HL-60/S4 treated with retinoic acid at 250 ng/mL for 4 days and 3 days (cell line): ENCODE data around the gene MCU.

ENCODE experiments used
- in situ Hi-C: fragments of 300-500 bp; cut with MboI; formaldehyde crosslinking; loops from 2 replicates; pipeline ENCODE4 v1.7.0; 2022; ENCODE audit warnings: low sequenced_read_pairs

Gene MCU

DNA sequence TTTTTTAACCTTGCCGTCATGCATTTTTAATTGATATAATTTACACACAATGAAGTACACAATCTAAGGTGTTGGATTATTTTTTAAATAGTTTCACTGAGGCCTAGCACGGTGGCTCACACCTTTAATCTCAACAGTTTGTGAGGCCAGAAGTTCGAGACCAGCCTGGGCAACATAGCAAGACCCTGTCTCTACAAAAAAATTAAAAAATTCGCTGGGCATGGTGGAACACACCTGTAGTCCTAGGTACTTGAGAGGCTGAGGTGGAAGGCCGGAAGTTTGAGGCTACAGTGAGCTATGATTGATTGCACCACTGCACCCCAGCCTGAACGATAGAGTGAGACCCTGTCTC lies 108.8 kb downstream of the MCU start:
- in situ Hi-C loops = no loop called here

DNA sequence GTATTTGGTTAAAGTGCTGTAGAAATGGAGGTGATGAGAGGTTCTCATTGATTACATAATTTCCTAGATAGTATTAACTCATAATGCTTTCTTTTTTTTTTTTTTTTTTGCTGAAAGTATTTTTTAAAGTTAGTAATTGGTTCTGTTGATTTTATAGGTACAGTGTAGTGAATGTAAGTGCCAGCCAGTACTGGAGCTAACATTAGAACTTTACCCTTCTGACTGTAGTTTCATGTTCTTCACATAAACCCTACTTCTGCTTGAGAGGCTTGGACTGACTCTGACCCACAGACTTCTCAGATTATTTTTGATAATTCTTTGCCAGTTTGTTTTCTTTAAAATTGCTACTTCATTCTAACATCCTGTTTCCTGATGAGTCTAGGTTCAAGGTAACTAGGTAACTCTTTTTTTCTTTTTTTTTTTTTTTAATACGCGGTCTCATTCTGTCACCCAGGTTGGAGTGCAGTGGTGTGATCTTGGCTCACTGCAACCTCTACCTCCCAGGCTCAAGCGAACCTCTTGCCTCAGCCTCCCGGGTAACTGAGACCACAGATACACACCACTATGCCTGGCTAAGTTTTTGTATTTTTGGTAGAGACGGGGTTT lies 109.4 kb downstream of the MCU start:
- in situ Hi-C loops = no loop called here

DNA sequence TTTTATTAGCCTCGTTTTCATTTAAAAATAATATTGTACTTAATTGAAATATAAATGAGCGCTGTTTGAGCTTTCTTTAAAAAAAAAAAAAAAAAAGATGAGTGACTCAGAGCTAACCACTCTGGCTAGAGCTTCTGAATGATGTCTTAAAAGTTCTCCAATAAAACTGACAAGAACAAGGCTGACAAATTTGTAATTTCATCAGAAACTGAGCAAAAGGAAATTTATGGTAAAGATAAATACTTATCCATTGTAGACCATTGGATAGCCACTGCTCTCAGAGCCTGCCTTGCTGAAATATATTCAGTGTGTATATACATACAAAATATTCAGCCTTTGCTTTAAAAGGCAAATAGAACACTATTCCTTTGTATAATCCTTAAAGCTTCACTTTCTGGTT lies 110.4 kb downstream of the MCU start:
- in situ Hi-C loops = no loop called here

DNA sequence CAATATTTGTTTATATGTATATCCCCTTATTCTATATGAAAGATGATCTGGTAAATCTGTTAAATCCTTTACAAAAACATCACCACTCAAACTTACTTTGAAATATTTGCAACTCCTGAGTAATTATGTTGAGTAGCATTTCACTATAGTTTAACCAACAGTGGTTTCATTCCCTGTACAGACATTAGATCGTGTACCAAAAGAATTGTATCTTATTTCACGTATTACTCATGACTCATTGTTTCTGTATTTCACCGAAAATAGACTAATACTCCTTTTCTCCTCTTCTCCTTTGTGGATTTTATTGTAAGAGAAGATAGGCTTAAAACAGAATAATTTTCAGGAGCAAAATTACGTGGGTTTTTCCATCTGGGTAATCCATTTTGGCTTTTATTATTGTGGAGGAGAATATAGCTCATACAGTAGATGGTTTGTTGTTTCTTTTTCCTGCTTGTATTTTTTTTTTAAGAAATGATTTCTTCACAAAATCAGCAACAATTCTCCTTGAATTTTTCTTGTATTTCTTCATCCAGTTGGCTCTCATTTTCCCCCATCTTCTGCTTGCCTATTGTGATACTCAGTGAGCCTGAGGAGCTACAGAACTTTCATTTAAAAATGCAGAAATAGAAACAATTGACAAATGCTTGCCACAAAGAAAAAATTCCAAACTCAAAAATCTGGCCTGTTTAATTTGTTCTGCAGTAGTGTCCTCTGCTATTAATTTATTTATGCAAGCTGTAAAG lies 111.0 kb downstream of the MCU start:
- in situ Hi-C loops = no loop called here

DNA sequence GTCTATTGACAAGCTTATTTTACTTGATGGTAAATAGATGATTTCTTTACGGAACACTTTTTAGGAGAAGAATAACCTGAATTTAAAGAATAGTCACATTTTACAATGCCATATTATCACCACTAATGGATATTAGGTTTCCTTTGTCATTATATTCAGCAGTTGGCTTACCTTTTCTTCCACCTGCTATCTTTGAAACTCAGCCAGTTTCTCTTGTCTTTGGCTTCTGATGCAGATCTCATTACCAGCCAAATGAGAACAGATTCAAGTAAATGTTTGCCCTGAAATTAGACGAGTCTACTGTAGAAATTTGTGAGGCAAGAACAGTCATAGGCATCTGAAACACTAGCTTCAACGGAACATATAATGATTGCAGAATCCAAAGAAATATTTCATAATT lies 116.1 kb downstream of the MCU start:
- in situ Hi-C loops = no loop called here

DNA sequence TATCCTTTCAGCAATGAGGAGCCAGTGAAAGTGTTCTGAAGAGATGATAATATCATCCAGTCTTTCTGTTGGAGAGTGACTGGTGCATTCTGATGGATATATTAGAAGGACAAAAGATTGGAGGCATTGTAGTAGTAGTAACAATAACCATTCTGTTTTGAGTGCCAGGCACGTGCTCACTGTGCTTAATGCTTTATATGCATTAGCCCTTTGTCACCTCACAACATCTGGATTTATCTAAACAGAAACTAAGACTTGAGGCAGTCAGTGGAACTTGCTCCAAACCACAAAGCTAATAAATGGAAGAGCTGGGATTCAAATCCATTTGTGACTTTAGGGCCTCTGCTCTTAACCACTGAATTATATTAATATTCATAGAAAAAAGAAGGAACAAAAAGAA lies 117.1 kb downstream of the MCU start:
- in situ Hi-C loops = no loop called here

DNA sequence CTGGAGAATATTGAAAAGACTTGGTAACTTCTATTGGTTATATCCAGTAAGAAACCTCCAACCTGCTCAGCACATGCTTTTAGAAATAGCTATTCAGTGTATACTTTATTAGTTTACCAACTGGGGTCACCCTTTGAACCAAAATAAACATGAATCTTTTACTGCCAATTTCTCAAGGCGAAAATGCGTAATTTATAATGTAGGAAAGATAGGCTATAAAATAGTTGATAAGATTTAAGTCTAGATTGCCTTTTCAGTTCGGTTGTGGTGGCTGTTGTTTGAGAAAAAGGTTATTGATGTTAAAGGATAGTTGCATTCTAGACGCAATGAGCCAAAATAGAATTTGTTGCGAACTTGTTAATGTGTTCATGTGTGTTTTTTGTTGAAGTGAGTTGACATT lies 119.0 kb downstream of the MCU start:
- in situ Hi-C loops = no loop called here

DNA sequence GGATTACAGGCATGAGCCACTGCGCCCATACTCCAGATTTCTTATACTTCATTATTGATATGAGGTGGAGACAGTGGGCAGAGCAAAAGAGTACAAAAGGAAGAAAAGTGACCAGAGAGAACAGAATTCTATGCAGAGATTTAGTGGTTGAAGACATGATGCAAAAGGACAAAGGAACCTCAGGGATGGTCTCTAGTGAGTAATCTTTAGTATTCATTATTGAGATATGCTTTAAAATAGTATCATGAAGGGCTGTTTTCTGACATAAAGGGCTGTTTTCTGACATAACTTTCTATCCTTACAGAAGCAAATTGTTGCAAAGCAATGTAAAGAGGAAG lies 120.4 kb downstream of the MCU start:
- in situ Hi-C loops = no loop called here

DNA sequence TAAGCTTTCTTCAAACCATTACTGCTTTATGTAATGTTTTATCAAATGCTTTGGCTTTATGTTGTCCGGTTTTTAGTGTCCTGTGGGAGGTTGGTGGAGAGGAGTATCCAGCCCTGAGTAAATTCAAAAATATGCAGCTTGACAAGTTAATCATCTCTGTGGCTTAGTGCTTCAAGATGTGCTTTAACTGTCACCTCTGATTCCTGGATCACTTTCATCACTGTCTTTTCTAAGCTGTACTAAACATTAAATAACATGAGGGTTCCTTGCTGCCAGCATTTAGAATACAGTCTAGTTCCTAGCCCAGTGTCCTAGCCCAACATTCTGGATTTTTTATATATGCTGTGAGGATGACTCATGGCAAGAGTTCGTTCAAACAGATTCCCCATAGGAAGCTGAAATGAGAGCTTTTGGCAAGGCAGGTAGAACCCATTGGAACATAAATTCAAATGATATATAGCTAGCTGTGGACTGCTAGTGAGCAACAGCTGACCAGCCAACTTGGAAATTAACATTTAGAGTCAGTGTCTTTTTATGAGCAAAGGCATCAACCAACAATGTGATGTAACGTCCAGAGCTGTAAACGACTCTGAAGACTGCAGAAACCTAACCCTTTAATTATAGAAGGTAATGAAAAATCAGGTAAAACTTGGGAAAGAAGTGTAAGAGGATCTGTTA lies 120.9 kb downstream of the MCU start:
- in situ Hi-C loops = no loop called here

DNA sequence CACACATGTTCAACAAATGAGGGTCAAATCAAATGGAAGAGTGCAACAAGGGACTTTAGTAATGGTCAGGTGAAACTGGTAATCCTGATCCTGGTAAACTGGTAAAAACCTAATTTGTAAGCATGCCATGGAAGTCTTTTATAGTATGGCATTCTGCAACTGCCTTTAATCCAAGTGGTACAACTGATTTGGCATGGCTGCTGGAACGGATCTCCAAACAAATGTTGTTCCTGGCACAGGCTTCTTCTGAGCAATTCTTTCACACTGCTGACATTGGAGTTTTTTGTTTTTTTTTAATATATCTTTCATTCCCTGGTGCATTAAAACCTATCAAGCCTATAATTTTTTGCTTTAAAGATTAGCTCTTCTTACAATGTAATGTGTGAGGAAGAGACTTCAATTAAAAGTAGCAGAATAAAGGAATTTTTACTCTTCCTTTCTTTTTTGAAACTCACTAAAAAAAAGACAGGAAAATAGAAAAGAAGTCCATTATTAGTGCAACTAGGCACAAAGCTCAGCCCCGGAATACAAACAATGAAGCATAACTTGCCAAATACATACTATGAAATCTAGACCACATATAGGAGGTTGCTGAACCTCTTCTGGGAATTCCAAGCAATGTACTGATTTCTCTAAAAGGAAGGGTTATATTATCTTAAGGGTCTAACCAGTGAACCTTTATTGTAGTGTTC lies 122.3 kb downstream of the MCU start:
- in situ Hi-C loops = no loop called here

DNA sequence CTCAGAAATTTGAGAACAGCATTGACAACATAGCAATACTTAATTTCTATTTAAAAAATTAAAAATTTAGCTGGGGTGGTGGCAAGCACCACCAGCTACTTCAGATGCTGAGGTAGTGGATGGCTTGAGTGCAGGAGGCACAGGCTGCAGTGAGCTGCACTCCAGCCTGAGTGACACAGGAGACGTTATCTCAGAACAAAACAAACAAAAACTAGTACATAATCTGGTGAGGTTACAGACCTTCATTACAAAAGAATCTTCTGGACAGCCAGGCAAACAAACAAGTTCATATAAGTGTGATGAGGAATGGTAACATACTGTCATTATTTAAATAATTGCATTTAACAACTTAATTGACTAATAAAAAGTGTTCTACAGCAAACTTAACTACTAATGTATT lies 124.6 kb downstream of the MCU start:
- in situ Hi-C loops = no loop called here

DNA sequence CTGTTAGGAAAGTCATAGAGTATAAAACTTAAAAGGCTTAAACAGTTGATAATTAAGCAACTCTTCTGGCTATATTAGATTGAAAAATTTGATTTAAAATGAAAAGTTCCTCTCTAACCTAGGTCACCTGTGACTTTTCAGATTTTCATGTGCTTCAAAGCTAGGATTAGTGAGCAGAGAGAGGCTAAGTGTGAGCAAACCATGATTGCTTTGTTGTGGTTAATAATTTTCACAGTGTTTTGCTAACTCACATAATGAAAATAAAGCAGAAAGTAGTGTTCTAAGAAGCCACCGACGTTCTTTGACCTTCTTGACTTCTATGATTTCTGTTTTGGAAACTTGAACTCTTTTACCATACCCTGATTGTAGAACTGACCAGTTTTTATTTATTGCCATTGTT lies 126.1 kb downstream of the MCU start:
- in situ Hi-C loops = no loop called here

DNA sequence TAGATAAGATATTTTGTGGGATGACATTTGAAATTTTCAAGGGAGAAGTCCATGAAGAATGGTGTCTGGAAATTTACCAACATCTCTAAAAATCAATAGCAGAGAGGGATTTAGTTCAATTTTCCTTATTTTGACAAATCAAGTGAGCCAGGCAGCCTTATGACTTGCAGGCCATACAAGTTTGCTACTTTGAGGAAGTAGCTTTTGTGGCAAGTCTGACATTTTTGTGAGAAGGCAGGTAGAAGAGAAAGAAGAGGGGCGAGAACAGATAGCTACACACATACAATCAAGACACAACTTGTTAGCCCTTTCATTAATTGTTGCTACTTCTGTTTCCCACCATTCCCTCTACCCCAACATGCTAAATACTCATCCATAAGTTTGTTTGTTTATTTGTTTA lies 127.1 kb downstream of the MCU start:
- in situ Hi-C loops = no loop called here

DNA sequence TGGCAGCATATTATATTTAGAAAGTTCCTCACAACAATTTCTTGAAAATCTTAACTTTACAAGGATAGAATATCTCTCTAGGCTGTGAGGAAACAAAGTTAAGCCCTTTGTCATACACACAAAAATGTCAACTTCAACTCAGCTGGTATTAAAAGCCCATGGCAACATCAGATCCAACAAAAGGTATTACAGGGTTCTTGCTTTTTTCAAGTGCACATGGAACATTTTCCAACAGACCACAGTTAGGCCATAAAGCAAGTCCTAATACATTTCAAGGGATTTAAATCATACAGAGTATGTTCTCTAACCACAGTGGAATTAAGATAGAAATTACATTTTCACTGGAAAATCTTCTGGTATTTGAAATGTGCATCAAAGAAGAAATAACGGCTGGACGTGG lies 129.7 kb downstream of the MCU start:
- in situ Hi-C loops = loop anchor here (10.0 kb wide), 1 partner anchor 457 kb away; no protein-coding TSS in a partner anchor

DNA sequence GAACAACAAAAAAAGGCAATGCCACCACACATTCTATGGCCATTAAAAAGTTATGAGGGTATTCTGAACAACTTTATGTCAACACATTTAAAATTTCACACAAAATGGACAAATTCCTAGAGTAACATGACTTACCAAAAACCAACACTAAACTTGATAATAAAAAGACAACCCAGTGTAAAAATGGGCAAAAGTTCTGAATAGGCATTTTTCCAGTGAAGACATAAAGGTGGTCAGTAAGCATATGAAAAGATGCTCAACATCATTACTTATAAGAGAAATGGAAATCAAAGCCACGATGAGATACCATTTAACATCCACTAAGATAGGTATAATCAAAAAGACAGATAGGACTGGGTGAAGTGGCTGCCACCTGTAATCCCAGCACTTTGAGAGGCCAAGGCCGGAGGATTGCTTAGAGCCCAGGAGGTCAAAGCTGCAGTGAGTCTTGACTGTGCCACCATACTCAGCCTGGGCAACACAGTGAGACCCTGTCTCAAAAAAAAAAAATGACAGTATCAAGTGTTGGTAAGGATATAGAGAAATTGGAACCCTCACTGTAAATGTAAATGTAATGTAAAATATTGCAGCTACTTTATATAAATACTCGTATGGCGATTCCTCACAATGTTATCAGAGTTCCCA lies 130.5 kb downstream of the MCU start:
- in situ Hi-C loops = loop anchor here (10.0 kb wide), 1 partner anchor 458 kb away; no protein-coding TSS in a partner anchor

DNA sequence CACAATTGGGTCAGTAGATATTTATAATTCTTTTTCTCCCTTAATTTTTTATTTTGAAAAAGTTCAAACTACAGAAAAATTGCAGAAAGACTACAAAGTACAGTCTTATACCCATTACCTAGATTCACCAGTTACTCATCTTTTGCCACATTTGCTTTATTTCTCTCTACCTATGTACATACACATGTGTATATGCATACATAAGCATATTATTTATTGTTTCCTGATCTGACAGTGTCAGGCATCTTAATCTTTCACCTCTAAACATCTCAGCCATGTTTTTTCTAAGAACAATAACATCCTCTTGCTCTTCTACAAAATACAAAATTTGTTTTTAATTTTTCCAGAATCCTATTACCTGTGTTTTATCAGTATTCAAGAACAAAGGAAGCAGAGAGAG lies 133.2 kb downstream of the MCU start:
- in situ Hi-C loops = loop anchor here (10.0 kb wide), 1 partner anchor 460 kb away; no protein-coding TSS in a partner anchor

DNA sequence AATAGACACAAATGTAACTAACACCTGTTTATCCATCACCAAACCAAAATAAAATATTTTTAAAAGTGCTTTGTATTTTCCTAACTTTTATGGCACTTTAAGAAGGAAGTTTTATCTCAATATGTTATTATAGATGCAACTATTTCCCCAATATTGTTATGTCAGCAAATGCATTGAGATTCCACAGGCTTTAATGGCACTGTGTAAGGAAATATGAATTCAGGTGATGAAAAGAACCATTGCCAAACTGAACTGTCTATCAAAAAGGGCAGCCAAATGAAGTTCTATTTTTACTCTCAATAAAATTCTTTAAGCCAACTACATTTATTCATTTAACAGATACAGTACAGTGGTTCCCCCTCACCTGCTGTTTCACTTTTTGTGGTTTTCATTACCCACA lies 134.4 kb downstream of the MCU start:
- in situ Hi-C loops = loop anchor here (10.0 kb wide), 1 partner anchor 462 kb away; no protein-coding TSS in a partner anchor

DNA sequence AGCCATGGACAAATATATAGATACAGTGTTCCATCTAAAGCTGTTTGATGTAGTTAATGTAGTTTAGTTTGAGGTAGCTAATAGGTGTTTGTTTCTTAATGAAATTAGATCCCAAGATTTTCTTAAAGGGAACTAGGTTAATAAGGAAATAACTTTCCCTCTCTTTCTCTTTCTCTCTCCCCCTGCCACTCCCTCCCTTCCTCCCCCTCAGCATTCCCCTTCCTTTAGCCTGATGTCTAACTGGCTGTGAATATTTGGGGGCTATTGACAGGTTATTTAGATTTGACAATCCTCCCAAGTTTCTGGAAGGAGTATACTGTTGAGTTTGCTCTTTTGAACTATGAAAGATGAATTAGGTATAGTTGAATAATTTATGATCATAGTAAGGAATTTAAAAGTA lies 136.4 kb downstream of the MCU start:
- in situ Hi-C loops = loop anchor here (10.0 kb wide), 1 partner anchor 463 kb away; no protein-coding TSS in a partner anchor

DNA sequence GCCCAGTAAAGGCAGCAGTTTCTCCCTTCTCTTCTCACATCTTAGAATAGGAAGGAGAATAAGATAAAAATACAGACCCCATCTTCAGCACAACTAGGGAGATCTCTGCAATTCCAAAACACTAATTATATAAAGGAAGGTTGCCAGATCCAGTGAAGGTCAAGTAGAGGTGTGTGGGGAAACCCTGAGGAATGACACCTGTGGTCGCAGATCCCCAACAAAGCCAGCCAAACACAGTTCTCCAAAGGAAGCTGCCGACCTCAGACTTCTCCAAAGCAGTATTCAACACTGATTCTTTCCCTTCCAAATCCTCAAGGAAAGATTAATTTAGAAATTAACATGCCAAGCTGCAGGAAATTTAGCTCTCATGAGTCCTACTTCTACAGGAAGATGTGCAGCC lies 138.7 kb downstream of the MCU start:
- in situ Hi-C loops = no loop called here

DNA sequence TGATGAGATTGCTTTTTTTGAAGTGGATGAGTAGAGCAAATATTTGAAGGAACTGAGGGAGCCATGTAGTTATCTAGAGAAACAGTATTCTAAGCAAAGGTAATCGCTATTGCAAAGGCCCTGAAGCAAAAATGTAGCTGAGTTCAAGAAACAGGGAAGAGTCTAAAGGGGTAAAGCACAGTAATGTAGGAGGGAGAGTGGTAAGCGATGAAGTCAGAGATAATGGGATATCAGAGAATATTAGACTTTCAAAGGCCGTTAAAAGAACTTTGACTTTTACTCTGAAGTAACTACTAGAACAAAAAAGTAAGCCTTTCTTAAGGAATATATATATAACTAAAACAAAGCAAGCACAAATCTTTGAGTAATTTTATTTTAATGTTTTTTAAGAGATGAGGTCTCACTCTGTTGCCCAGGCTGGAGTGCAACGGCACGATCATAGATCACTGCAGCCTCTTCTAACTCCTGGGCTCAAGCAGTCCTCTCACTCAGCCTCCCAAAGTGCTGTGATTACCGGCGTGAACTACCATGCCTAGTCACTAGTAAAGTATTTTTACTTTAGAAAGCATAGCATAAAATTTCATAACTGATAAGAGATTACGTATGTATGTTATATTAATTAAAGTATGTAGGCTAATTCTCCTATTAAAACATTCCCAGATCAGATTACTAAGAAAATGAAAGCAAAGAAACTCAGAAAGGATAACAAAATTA lies 139.9 kb downstream of the MCU start:
- in situ Hi-C loops = no loop called here

DNA sequence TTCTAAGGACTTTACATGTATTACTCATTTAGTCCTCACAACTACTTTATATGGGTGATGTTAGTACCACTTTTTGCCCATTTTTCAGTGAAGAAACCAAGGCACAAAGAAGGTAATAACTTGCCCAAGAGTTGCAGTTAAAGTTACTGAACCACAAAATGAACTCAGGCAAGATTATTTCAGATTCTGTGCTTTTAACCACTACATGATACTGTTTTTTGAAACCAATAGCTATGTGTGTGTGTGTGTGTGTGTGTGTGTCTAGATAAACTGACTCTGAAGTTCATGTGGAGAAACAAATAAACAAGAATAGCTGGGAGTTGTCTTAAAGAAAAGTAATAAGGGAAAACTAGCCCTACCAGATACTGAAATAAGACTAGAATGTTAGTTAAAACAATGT lies 140.8 kb downstream of the MCU start:
- in situ Hi-C loops = no loop called here
